Type B pancreatic cell (in vitro differentiated cells): ENCODE results near the gene ATP10B. TPM values are rescaled to one million over a fixed set of nuclear protein-coding genes. Genes with fewer than 3 reads are reported as not detected.
"Not testable (repeated sequence)": the region's sequence is repeated elsewhere in the genome, so short reads cannot be mapped to it uniquely, and the experiment has no call there.

ENCODE experiments used
- DNase-seq: peaks from one replicate; pipeline ENCODE4 v3.0.0; 2021; ENCODE audit warnings: mixed read lengths; ENCODE audit not compliant: unreplicated experiment; ENCODE audit errors: extremely low spot score
- H3K27ac Mint-ChIP-seq: 2 replicates; pipeline ENCODE4 v1.8.0; 2021; ENCODE audit warnings: mild to moderate bottlenecking, mixed read lengths
- H3K27me3 Mint-ChIP-seq: 2 replicates; pipeline ENCODE4 v1.8.0; 2021; ENCODE audit warnings: mixed read lengths
- H3K36me3 Mint-ChIP-seq: 2 replicates; pipeline ENCODE4 v1.8.0; 2021; ENCODE audit warnings: mixed read lengths
- H3K4me1 Mint-ChIP-seq: one replicate; pipeline ENCODE4 v1.8.0; 2021; ENCODE audit warnings: mixed read lengths; ENCODE audit not compliant: unreplicated experiment
- H3K4me3 Mint-ChIP-seq: 2 replicates; pipeline ENCODE4 v1.8.0; 2021; ENCODE audit warnings: mild to moderate bottlenecking, mixed read lengths
- H3K9me3 Mint-ChIP-seq: 2 replicates; pipeline ENCODE4 v1.8.0; 2021; ENCODE audit warnings: mixed read lengths
- CTCF ChIP-seq: fragments of 200-600 bp; sonication (generic); conservative IDR thresholded peaks from 2 replicates; pipeline ENCODE4 v1.5.0; 2021; ENCODE audit warnings: antibody characterized with exemption, mild to moderate bottlenecking
- total RNA-seq: library from RNA; stranded (reverse); gene quantifications from 2 replicates; pipeline ENCODE4 v1.2.1, GENCODE V29; 2021; ENCODE audit warnings: low replicate concordance

Gene ATP10B
- total RNA-seq, 1 donor from 2014 or later: 4.0 TPM

- Mint-ChIP-seq H3K9me3 (peaks cover 4% of the 10 kb centered on the region), H3K27me3 (no peaks in the 10 kb centered on the region), H3K36me3 (no peaks in the 10 kb centered on the region), H3K4me1 (no peaks in the 10 kb centered on the region), H3K4me3 (no peak overlapping the region), H3K27ac (peak overlapping the region; percentile 1)
- DNase-seq: no peak
- no peak for TF ChIP-seq CTCF
Measured at GRCh38 chr5:160835818-160836528, 16.0 kb downstream of the ATP10B start.

GRCh38 chr5:160835376-160835775 is 16.6 kb downstream of the ATP10B start:
- Mint-ChIP-seq H3K9me3 (peaks cover 4% of the 10 kb centered on the region), H3K4me1 (no peaks in the 10 kb centered on the region), H3K27ac (peak overlapping the region; percentile 48), H3K36me3 (no peaks in the 10 kb centered on the region), H3K27me3 (no peaks in the 10 kb centered on the region), H3K4me3 (peak overlapping the region; percentile 12)
- no peak for DNase-seq
- TF ChIP-seq CTCF: no peak

- Mint-ChIP-seq H3K4me3 (no peak overlapping the region), H3K9me3 (peaks cover 4% of the 10 kb centered on the region), H3K36me3 (no peaks in the 10 kb centered on the region), H3K4me1 (no peaks in the 10 kb centered on the region), H3K27ac (no peak overlapping the region), H3K27me3 (no peaks in the 10 kb centered on the region)
- no peak for DNase-seq
- no peak for TF ChIP-seq CTCF
Measured at GRCh38 chr5:160833806-160834205, 18.2 kb downstream of the ATP10B start.

GRCh38 chr5:160831801-160832200 is 20.2 kb downstream of the ATP10B start:
- Mint-ChIP-seq H3K27ac (no peak overlapping the region), H3K4me3 (no peak overlapping the region), H3K27me3 (no peaks in the 10 kb centered on the region), H3K9me3 (peaks cover 8% of the 10 kb centered on the region), H3K4me1 (no peaks in the 10 kb centered on the region), H3K36me3 (peaks cover 4% of the 10 kb centered on the region)
- DNase-seq: no peak
- no peak for TF ChIP-seq CTCF

- peaks cover 18% of the 10 kb centered on the region for H3K9me3 Mint-ChIP-seq
Measured at GRCh38 chr5:160824301-160825001, 27.6 kb downstream of the ATP10B start.

DNA sequence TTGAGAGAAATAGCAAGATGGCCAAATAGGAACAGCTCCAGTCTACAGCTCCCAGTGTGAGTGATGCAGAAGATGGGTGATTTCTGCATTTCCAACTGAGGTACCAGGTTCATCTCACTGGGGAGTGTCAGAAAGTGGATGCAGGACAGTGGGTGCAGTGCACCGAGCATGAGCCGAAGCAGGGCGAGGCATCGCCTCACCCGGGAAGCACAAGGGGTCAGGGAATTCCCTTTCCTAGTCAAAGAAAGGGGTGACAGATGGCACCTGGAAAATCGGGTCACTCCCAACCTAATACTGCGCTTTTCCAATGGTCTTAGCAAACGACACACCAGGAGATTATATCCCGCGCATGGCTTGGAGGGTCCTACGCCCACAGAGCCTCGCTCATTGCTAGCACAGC is 39.0 kb downstream of the ATP10B start:
- H3K36me3 Mint-ChIP-seq, DNase-seq, H3K9me3 Mint-ChIP-seq, H3K27me3 Mint-ChIP-seq, H3K27ac Mint-ChIP-seq, H3K4me3 Mint-ChIP-seq, H3K4me1 Mint-ChIP-seq: not testable (repeated sequence)

More at GRCh38 chr5:160824301-160825001, 27.6 kb downstream of the ATP10B start:
- no peak overlapping the region for H3K4me3 Mint-ChIP-seq
- peaks cover 4% of the 10 kb centered on the region for H3K36me3 Mint-ChIP-seq
- no peaks in the 10 kb centered on the region for H3K4me1 Mint-ChIP-seq
- no peaks in the 10 kb centered on the region for H3K27me3 Mint-ChIP-seq
- H3K27ac Mint-ChIP-seq: no peak overlapping the region
- DNase-seq: no peak
- TF ChIP-seq CTCF: no peak
